Embryonic facial prominence (tissue), 1 donor: ENCODE data around the gene SCGB3A1.

ENCODE experiments used
- DNase-seq: peaks from one replicate; pipeline ENCODE4 v3.0.0-alpha.2; 2016; ENCODE audit errors: extremely low spot score

The SCGB3A1 gene

DNA sequence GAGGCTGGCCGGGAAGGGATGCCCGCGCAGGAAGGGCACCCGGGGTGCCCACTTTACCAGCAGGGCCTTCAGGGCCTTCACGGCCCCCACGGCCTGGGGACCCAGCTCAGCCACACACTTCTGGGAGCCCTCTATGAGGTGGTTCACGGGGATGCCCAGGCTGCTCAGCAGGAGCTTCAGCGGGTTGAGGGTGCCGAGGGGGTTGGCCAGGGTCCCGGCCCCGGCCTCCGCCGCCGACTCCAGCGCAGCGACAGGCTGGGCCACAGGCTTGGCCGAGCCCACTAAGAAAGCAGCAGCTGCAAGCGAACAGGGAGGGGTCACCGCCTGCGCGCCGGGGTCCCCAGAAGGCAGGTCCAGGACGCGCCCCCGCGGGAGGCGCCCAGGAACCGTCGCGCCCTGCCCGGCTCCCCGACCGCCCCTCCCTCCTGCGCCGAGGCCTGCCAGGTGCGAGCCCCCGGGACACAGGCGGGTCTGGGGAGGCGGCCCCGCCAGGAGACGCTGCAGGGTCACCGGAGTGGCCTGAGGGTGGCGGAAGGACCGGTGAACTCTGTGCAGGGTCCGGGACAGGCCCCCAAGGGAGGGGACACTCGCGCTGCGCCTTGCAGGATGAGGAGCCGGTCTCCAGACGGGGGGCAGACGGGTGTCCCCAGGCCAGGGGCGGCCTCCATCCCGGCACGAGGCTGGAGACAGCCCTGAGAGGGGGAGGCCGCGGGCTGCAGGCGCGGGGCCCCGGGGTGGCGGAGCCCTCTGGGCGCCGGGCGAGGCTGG, 572 bp downstream of the SCGB3A1 start:
- DNase-seq, result no peak

DNA sequence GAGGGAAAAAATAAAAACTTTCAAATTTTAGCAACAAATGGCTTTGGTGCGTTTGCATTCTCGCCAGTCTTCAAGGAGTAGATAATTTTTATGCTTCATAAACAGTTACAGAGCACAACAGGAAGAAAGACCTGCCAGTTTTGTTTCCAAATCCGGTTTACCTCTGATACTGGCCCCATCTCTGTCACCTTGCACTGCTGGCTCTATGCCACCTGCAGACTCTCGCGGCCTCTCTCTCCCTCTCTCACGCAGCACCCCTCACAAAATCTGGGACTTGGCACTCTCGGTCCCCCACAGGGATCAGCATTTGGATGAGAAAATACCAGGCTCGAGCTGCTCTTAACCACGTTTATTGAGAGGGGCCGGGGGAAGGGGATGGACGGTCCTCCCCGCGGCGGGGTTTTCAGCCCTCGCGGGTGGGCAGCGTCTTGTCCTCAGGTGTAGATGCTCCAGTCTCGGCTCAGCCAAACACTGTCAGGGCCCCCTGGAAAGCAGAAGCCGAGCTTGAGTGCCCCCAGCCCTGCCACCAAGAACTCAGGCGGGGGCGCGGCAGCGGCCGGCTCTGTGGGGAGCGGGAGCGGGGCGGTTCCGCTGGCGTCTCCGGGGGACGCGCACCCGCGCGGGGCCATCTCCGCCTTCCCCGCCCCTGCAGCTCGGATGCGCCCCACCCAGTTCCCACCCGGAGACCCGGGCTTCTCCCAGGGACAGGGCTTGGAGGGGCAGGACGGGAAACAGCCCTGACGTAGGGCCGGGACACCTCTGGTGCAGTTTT, 1.3 kb downstream of the SCGB3A1 start:
- DNase-seq, result peak; percentile 23

DNA sequence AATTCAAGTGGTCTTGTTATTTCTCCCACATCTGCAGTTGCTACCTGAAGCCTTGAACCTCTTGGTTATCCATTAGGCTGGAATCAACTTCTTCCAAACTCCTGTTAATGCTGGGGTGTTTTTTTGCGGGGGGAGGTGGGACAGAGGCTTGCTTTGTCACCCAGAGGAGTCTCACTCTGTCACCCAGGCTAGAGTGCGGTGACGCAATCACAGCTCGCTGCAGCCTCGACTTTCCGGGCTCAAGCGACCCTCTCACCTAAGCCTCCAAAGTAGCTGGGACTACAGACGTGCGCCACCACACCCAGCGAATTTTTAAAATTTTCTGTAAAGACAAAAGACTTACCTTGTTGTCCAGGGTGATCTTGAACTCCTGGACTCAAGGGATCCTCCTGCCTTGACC, 4.4 kb downstream of the SCGB3A1 start:
- no peak for DNase-seq

DNA sequence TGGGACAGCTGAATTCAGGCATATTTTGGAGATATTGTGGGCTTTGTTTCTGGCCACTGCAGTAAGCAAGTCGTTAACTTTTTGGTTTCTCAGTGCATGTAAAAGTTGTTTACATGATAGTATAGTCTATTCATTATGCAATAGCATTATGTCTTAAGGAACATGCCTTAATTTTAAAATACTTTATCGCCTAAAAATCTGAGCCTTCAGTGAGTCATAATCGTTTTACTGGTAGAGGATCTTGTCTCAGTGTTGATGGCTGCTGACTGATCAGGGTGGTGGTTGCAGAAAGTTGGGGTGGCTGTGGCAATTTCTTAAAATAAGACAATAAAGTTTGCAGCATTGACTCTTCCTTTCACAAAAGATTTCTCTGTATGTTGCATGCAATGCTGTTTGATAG, 5.1 kb downstream of the SCGB3A1 start:
- no peak for DNase-seq

DNA sequence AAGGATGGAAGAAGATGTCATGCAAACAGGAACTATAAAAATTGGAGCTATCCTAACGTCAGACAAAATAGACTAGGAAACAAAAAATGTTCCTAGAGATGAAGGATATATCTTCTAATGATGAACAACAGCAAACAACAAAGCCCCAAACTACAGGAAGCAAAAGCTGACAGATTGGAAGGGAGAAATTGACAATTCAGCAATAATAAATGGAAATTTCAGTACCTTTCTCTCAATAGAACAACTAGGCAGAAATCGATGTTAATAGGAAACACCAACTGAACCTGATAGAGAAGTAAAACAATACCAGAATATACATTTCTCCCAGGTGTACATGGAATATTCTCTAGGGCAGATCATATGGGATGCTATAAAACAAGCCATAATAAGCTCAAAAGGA, 7.6 kb downstream of the SCGB3A1 start:
- DNase-seq, result no peak

- DNase-seq, result no peak
Observed at GRCh38 chr5:180580681-180581080, 10.6 kb downstream of the SCGB3A1 start.

DNA sequence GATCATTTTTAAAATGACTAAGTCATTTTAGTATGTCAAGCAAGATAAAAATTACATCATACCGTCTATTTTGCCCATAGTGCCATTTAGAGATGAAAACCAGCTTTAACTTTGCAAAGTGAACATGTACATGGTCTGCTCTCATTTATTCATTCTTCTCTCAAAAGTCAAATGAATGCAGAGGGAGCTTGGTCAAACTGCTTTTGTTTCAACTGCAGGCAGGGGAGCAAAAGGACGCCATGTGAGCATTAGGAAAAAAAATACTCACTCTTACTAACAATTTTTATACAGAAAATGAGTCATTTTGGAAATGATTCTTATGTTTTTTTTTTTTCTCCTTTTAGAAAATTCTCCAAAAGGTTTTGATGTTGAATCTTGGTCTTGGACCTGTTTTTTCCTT, 15.7 kb downstream of the SCGB3A1 start:
- DNase-seq, result no peak

- DNase-seq, result no peak
Observed at GRCh38 chr5:180568914-180569313, 22.4 kb downstream of the SCGB3A1 start.

DNA sequence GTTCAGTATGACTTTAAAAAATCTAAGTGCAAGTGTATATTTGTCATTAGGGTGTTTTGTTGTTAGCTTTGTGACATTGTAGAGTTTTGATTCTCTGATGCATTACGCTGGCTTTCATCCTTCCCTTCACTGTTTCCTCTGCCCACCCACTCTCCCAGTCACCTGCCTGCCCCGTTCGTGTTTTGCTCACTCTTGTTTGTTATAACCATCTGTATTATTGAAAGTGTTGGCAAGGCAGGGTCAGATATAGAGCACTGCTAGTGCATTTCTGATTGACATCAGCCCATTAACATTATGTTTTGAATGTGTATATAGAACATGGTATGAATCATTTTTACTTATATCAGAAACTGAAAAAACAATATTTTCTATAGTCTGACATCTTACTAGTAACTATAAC, 27.3 kb downstream of the SCGB3A1 start:
- DNase-seq, result no peak

DNA sequence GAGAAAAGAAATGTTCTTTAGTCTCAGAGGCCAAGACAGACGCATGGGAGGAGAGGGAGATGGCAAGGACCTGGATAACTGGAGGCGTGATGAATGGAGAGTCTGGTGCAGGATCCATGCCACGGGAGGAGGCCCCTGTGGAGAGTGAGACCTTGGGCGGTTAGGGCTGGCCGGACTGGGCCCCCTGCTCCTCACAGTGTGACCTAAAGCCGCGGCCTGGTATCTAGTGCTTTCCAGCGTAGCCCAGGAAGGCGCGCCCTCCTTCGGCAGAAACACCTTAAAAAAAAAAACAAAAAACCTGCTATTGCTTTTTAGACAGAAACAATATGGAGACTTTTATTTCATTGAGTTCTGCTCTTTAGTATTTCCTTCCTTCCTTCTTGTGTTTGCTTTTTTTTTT, 33.1 kb downstream of the SCGB3A1 start:
- no peak for DNase-seq

GRCh38 chr5:180557217-180557809, 34.0 kb downstream of the SCGB3A1 start:
- no peak for DNase-seq

DNA sequence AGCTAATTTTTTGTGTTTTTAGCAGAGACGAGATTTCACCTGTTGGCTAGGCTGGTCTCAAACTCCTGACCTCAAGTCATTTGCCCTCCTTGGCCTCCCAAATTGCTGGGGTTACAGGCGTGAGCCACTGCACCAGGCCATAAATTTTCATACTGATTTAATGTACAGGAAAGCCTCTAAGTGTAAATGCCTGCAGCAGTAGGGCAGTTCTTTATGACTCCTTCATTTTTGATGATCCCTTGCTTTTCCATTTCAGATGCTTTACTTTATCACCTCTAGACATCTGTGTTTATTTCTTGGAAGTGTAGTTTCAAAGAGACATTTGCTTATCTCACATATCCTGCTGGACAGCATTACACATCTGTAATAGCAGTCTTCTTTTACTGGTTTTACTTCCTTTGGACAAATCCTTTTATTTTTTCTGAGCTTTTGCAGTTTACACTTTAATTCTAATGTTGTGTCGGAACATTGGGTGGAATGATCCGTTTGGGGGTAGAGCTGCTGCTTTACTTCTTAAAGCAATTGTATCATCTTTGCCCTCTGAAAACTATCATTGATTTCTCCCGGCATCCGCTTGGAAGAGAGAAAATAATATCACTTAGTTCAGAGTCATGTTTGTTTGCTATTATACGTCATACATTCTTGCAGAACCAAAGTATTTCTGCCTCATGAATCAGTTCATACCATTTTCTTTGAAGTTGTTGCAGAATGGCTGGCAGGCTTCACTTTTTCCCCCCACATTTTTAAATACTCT, 36.0 kb downstream of the SCGB3A1 start:
- no peak for DNase-seq

- DNase-seq, result no peak
Observed at GRCh38 chr5:180553530-180553929, 37.8 kb downstream of the SCGB3A1 start.

GRCh38 chr5:180548563-180548962, 42.7 kb downstream of the SCGB3A1 start:
- DNase-seq, result no peak

- no peak for DNase-seq
Observed at GRCh38 chr5:180545248-180545647, 46.1 kb downstream of the SCGB3A1 start.

GRCh38 chr5:180541710-180542109, 49.6 kb downstream of the SCGB3A1 start:
- no peak for DNase-seq
